GM10248 (cell line): ENCODE measurements around the gene KIFC3.

ENCODE experiments used
- CTCF ChIA-PET: fragments of 300-600 bp; sonication (Branson Sonifier 250); formaldehyde crosslinking; extraction: SDS; loops from one replicate; lab custom pipeline; 2021; ENCODE audit warnings: antibody characterized with exemption; lab: Yijun Ruan, JAX
- POLR2A ChIA-PET: fragments of 350-650 bp; sonication (Branson Sonifier 250); formaldehyde crosslinking; extraction: SDS; loops from one replicate; lab custom pipeline; 2020; ENCODE audit warnings: antibody characterized with exemption; lab: Yijun Ruan, JAX
- DNase-seq: peaks from one replicate; pipeline ENCODE4 v3.0.0; 2012; ENCODE audit errors: extremely low spot score
- TF ChIP-seq, protein P1 (sequence below): IDR thresholded peaks from 2 replicates; pipeline ENCODE4 v1.5.1; 2012; ENCODE audit warnings: mild to moderate bottlenecking, low read depth; ENCODE audit errors: extremely low read depth, missing control alignments, control extremely low read depth

The KIFC3 gene

DNA sequence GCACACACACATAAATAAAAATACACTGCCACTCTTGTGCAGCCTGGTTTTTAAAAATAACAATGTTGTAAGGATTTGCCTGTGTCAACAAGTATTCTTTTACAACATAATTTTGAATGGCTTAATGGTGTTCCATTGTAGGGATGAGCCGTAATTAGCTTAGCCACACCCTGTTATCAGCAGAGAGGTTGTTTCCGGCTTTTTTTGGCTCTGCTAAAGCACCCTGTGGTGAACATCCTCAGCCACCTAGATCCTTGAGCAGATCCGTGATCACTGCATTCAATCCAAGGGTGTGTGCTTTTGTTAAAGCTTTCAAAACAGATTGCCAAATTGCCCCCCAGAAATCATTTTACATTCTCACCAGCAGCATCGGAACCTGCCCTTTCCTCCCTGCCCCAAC, 59.7 kb downstream of the KIFC3 start:
- no peak for DNase-seq

DNA sequence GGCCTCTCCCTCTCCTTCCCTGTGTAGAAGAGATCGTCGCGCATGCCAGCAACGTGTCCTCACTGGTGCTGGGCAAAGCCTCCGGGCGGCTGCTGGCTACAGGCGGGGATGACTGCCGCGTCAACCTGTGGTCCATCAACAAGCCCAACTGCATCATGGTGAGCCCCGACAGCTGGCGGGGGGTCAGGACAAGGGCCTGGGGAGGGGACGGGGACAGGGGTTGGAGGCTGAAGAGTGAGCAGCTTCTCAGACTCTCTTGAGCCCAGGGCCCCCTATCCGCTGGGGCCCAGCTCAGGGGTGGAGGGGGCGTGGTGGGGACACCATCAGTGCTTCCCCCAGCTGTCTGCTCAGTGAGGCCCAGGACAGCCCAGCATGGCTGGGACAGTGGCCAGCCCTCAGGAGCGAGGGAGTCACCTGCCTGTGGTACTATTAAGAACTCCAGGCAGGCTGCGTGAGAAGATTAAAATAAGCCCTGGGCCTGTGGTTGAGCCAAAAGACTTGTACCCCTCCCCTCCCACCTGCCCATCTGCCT, 60.6 kb downstream of the KIFC3 start:
- POLR2A ChIA-PET = no interaction called here

More for the DNA sequence above, 59.7 kb downstream of the KIFC3 start:
- POLR2A ChIA-PET = no interaction called here
- TF ChIP-seq, protein P1, sequence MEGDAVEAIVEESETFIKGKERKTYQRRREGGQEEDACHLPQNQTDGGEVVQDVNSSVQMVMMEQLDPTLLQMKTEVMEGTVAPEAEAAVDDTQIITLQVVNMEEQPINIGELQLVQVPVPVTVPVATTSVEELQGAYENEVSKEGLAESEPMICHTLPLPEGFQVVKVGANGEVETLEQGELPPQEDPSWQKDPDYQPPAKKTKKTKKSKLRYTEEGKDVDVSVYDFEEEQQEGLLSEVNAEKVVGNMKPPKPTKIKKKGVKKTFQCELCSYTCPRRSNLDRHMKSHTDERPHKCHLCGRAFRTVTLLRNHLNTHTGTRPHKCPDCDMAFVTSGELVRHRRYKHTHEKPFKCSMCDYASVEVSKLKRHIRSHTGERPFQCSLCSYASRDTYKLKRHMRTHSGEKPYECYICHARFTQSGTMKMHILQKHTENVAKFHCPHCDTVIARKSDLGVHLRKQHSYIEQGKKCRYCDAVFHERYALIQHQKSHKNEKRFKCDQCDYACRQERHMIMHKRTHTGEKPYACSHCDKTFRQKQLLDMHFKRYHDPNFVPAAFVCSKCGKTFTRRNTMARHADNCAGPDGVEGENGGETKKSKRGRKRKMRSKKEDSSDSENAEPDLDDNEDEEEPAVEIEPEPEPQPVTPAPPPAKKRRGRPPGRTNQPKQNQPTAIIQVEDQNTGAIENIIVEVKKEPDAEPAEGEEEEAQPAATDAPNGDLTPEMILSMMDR = no peak
- CTCF ChIA-PET = interaction anchor here (0.9 to 2.0 kb wide), 3 partner anchors 14 to 94 kb away, joined by 3 to 4 read pairs (median 4); no protein-coding TSS in a partner anchor

DNA sequence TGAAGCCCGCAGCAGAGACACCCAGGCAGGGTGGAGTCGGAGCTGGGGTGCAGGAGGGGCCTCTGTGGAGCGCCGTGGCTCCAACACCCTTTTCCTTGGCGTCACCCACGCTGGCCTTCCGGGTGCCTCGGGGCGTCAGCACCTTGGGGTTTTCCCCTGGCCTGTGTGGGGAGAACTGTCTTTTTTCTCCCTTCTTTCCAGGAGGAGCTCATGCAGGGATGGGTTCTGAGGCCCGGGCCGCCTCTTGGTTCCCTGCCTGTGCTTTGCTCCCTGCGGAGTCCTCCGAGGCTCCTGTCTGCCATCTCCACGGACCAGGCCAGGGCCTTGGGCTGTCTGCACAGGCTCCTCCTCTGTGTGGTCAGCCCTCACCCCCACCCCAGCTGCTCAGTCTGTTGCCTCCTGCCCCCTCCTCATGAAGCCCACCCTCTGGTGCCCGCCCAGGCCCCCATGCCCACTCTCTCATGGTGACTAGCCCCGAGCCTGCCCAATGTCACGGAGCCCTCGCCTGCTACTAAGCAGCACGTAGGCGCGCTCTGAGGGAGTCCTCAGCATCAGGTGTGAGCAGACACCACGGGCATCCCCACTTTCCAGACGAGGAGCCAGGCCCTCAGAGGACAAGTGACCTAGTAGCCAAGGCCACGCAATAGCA, 61.7 kb downstream of the KIFC3 start:
- ChIA-PET POLR2A (no interaction called here), CTCF (interaction anchor here (2.5 kb wide), 1 partner anchor 16 kb away, joined by 8 read pairs; no protein-coding TSS in a partner anchor)

More for the DNA sequence above, 60.6 kb downstream of the KIFC3 start:
- TF ChIP-seq, protein P1 = no peak
- CTCF ChIA-PET = interaction anchor here (0.9 to 2.0 kb wide), 3 partner anchors 15 to 93 kb away, joined by 3 to 4 read pairs (median 4); no protein-coding TSS in a partner anchor
- DNase-seq = no peak

DNA sequence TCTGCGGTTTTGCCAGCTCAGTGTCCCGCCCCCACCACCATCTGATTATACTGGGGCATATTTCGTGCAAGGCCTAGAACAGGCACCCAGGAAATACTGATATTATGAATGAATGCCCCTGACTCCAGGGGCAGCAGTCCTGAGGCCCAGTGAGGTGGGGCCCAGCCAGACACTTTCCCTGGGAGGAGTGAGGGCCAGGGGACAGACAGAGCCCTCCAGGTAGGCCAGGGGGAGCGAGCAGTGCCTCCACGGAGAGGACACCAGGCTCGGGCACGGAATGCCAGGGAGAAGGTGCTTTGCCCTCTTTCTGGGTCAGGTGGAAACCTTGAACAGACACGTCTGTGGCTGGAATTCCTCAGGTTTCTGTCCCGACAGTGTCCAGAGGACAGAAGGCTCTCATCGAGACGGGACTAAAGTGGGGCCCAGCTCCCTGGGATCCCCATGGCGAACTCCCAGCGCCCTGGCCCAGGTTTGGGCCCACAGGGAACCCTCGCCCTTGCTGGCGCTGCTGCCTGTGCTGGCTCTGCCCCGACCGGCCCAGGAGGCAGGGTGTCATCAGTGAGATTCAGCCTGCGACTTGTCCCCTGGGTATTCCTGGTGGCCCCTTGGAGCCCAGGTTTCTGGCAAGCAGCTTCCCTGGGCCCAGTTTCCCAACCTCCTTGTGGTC, 62.4 kb downstream of the KIFC3 start:
- TF ChIP-seq, protein P1 = no peak
- ChIA-PET CTCF (interaction anchor here (2.5 kb wide), 1 partner anchor 17 kb away, joined by 8 read pairs; no protein-coding TSS in a partner anchor), POLR2A (no interaction called here)
- no peak for DNase-seq

More for the DNA sequence above, 61.7 kb downstream of the KIFC3 start:
- DNase-seq = no peak
- TF ChIP-seq, protein P1 = no peak

DNA sequence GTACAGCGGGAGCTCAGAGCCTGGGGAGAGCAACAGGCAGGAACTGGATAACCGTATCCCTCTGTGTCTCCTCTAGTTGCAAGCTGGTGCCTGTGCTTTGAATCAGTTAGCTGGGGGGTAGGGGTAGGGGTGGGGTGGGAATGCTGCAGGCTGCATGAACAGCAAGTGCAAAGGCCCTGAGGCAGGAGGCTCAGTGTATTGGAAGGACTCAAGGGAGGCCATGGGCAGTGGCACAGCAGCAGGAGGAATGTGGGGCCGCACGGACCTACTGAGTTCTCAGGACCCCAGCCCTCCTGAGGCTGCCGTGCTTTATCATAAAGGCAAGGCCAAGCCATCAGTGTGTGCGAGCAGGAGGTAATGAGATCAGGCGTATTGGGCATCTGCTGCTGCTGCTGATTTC, 63.4 kb downstream of the KIFC3 start:
- TF ChIP-seq, protein P1 = no peak
- CTCF ChIA-PET = interaction anchor here (0.9 to 2.5 kb wide), 2 partner anchors 18 to 19 kb away, joined by 3 to 8 read pairs; no protein-coding TSS in a partner anchor
- POLR2A ChIA-PET = no interaction called here
- no peak for DNase-seq
